ENCODE data around the gene MROH2A.

MROH2A gene

DNA sequence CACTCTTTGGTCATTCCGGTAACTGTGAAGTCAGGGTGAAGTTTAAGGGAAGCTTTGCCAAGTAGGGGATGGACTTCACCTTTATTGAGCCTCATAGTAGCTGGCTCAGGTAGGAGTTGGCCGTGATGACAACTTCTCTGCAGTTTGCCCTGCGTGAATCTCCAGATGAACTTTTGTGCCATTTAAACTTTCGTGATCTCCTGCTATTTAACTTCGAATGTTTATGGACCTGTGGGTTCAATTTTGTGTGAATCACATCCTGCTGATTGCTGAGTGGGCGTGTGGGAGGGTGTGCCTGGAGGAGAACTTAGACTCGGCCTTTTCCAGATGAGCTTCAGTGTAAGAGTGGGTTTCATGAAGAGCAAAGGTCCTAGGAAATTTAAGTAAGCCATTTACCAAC lies 13.9 kb upstream of the MROH2A start:
- no peak for DNase-seq

DNA sequence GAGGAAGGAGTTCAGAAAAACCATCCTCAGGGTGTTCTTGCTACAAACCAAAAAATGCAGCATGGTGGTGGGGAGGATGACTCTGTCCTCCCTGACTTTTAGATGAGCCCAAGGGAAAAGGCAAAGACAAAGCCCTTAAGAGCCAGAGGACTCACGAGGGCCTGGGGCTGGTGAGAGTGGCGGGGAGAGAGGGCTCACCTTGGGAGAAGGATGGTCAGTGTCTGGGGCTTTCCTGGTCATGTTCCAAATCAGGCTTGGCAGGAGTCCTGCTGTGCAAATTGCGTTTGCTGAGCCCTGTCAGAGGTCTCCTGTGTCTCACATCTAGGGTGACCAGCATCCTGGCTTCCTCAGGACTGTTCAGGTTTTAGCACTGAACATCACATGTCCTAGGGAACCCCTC lies 13.4 kb upstream of the MROH2A start:
- DNase-seq: no peak

- DNase-seq: no peak
Measured at GRCh38 chr2:233766416-233766815, 11.7 kb upstream of the MROH2A start.

DNA sequence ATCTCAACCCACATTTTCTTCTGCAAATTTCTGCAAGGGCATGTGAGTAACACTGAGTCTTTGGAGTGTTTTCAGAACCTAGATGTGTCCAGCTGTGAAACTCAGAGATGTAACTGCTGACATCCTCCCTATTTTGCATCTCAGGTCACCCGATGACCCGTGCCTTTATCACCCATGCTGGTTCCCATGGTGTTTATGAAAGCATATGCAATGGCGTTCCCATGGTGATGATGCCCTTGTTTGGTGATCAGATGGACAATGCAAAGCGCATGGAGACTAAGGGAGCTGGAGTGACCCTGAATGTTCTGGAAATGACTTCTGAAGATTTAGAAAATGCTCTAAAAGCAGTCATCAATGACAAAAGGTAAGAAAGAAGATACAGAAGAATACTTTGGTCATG lies 10.1 kb upstream of the MROH2A start:
- DNase-seq: no peak

GRCh38 chr2:233769260-233769659 lies 8.9 kb upstream of the MROH2A start:
- no peak for DNase-seq

DNA sequence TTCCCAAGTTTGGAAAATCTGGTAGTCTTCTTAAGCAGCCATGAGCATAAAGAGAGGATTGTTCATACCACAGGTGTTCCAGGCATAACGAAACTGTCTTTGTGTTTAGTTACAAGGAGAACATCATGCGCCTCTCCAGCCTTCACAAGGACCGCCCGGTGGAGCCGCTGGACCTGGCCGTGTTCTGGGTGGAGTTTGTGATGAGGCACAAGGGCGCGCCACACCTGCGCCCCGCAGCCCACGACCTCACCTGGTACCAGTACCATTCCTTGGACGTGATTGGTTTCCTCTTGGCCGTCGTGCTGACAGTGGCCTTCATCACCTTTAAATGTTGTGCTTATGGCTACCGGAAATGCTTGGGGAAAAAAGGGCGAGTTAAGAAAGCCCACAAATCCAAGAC lies 6.0 kb upstream of the MROH2A start:
- DNase-seq: no peak

- no peak for DNase-seq
Measured at GRCh38 chr2:233772583-233772982, 5.5 kb upstream of the MROH2A start.

DNA sequence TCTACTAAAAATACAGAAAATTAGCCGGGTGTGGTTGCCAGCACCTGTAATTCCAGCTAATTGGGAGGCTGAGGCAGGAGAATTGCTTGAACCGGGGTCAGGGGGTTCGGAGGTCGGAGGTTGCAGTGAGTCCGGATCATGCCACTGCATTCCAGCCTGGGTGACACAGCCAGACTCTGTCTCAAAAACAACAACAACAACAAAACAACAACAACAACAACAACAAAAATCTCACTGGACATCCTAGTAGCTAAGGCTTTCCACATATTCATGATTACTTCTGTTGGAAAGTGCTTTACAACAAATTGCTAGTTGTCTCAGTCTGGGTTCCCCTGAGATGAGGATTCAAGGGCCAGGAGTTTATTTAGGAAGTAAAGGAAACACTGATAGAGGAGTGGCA lies 4.3 kb upstream of the MROH2A start:
- DNase-seq: no peak

- no peak for DNase-seq
Measured at GRCh38 chr2:233775414-233775813, 2.7 kb upstream of the MROH2A start.

- DNase-seq: no peak
Measured at GRCh38 chr2:233779722-233780121, 1.6 kb downstream of the MROH2A start.

DNA sequence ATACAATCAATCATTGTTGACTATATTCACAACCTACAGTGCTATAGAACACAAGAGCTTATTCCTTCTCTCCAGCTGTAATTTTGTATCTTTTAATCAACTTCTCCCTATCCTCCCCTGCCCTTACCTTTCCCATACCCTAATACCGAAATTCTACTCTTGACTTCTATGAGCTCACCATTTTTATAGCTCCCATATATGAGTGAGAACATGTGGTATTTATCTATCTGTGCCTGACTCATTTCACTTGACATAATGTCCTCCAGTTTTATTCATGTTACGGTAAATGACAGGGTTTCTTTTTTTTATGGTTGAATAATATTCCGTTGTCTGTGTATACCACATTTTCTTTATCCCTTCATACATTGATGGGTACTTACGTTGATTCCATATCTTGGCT lies 2.6 kb downstream of the MROH2A start:
- DNase-seq: no peak

GRCh38 chr2:233789554-233789953 lies 11.4 kb downstream of the MROH2A start:
- DNase-seq: no peak

GRCh38 chr2:233791151-233791882 lies 13.2 kb downstream of the MROH2A start:
- DNase-seq: no peak

DNA sequence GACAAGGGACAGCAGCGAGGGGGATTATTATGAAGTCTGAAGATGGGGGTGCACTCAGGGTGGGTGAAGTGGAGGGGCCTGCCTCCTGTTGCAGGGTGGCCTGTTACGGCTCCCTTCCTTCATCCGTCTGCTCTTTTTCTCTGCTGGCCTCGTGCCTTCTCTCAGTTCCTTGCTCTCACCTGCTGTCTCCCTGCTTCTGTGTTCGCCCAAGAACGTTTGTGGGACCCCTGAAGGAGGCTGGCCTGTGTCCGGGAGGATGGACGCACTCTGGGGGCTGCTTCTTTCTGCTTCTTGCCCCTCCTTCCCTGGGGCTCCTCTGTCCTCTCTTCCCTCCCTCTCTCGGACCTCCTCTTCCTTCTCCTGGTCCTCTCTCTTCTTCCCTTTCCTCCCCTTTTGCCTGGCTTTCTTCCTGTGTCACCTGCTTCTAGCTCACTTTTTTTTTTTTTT lies 13.8 kb downstream of the MROH2A start:
- no peak for DNase-seq

DNA sequence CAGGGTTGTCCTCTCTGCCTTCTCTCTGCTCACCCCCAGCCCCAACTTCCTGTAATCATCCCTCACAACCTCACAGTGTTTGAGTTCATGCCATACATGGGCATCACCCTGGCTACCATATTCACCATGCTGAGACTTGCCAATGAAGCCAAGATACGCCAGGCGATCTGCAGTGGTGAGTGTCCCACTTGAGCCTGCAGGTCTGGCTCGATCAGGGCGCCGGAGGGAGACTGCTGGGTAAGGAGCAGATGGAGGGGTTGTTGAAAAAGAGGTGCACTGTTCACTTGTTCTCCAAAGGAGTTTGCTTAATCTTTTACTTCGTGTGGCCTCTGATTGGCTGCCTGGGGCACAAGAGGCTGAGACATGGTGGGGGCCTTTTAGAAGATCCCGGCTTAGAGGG lies 14.6 kb downstream of the MROH2A start:
- peak; percentile 40 for DNase-seq

DNA sequence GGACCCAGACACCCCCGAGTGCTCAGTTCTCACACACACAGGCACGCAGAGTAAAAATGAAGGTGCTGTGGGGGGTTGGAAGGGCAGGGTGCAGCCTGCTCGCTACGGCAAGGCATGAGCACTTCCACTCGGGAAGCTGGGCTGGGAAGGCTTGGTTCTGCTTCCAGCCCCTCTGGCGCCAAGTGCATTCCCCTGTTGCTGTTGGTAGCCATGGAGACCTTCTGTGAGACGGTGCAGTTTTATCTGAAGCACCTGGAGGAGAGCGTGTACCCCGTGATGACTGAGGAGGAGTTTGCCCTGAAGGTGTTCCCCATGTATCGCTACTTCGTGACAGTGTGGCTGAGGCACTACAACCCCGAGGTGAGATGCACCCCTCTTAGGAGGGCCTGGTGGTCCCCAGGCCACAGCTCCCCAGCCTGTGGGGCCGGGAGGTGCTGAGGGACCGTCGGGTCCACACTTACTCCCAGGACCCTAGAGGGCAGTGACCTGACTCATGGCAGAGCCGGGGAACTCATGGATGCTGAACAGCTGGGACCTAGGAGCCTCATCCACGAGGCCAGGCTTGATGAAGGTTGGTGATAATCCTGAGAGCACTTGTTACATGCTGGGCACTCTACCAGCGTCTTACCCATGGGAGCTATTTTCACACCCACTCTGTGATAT lies 15.5 kb downstream of the MROH2A start:
- peak; percentile 41 for DNase-seq

DNA sequence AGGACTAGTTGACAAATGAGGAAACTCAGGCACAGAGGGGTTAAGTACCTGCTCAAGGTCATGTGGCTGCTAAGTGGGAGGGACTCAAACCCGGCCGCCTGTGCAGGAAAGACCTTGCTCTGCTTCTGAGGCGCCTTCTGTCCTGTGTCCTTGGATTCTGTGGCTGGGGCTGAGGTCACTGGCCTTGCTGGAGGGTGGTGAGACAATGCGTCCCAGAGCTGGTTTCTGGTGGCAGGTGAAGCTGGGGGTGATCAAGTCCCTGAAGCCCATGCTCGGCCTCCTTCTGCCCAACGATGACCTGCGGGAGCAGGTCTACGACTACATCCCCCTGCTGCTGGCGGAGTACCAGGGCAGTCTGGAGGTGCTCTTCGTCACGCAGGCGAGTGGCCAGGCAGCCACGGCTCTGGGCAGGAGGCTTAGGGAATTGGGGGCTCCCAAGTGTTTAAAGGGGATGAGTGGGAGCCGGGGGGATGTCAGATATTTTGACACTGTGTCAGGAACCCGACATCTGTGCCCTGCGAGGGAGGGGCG lies 16.1 kb downstream of the MROH2A start:
- DNase-seq: no peak

DNA sequence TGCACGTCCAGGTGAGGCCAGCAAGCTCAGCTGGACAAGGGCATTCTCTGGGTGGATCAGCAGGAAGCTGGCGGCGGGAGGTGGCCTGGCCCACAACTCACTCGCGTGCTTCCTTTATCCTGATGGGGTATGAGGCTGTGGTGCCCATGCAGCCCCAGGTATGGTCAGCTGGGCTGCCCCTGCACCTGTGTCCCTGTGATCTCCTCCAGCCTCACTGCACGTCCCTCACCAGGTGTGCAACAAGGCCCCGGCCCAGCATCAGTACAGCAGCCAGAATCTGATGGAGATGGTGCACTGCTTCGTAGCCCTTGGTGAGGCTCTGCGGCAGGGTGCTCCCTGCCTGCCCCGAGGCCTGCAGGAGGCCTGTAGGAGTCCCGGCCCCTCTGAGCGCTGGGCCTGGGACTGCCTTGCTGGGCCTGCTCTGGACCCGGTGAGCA lies 17.6 kb downstream of the MROH2A start:
- DNase-seq: no peak

GRCh38 chr2:233796254-233796653 lies 18.1 kb downstream of the MROH2A start:
- DNase-seq: peak; percentile 17

DNA sequence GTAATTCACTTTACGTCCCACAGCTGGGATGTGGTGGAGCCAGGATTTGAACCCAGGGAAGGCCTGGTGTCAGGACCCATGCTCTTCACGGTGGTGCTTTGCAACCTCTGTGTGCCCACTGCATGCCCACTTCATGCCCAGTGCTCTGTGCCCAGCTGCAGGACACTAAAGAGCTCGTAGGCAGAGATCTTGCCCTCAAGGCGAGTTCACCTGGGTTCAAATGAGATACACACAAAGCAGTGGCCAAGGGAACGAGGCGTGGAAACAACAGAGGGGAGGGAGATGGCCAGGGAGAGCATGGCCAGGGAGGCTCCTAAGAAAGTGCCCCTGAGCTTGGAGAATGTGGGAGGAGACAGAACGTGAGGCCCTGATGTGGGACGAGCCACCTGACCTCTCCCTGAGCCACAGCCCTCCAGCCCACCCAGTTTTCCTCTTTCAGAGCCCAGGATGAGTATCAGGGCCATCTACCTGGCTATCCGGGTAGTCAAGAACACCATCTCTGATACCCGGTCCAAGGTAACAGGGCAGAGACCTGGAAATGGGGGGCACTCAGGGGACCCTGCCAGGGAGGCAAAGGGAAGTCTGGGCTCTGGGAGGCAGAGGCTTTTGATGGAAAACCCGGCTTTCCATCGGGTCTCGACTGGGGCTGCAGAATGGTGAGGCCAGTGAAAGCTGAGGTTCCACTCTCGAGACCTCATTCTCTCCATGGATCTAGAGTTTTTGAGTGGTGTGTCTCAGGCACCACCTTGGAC lies 20.4 kb downstream of the MROH2A start:
- peak; percentile 46 for DNase-seq

DNA sequence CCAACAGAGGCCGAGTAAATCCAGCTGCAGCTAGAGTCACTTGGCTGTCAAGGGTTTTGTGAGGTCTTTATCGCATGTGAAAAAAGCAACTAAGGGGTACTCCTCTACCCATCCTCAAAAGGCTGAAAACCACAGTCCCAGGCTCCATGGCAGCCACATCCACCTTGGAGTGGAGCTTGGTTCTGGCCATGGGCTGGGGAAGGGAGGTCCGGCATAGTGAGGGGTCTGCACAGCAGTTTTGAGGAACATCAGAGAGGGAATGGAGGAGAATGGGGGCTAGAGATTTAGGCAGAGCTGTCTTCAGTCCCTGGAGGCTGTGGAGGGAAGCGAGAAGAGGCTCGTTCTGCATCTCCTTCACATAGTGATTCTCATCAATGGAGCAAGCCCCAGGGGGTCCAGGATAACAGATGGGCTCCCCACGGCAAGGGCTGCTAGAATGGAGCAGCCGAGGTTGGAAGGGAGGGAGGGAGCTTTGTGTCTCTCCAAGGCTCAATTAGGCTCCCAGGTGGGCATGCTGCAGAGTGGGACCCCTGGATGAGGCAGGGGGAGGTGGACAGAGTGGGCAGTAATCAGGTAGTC lies 21.0 kb downstream of the MROH2A start:
- peak; percentile 42 for DNase-seq

DNA sequence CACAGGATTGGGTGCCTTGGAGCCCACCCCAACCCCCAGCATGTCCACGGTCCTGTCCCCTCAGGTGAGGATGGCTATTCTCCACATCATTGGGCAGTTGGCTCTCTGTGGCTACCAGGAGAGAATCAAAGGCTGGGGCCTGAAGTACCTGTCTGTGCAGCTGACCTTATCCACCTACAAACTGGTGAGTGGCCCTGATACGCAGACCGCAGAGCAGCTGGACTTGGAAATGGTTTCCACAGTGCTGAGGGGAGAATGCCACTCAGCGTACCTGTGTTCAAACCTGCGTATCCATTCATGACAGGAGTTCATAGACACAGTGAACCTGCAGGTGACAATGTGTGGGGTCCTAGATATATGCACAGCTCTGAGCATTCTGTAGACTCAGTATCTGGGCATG lies 21.6 kb downstream of the MROH2A start:
- DNase-seq: peak; percentile 37

- peak; percentile 40 for DNase-seq
Measured at GRCh38 chr2:233800208-233800607, 22.1 kb downstream of the MROH2A start.
